Transverse colon (tissue), 4 donors: ENCODE results near the gene CERS1.

ENCODE experiments used
- CTCF ChIP-seq, 5 experiments: fragments of 200-600 bp in 3 of 5; fragments of 450-650 bp in 2 of 5; sonication (generic) in 3 of 5; IDR thresholded peaks; 1 replicate in 2 of 5; 2 replicates in 3 of 5; pipeline ENCODE4 v1.5.1; 2016 to 2017; ENCODE audit warnings: antibody characterized with exemption in 5 of 5, inconsistent platforms in 3 of 5, mild to moderate bottlenecking in 2 of 5, moderate library complexity in 1 of 5
- POLR2AphosphoS5 ChIP-seq, 3 donors: sonication (generic); formaldehyde crosslinking; IDR thresholded peaks; one replicate each; pipeline ENCODE4 v1.6.1; 2016; ENCODE audit warnings: antibody characterized with exemption in 3 of 3

GRCh38 chr19:18920400-18920799 lies 24.4 kb upstream of the CERS1 start:
- TF ChIP-seq CTCF (IDR thresholded peaks at IDR 0.05) (no peak), POLR2AphosphoS5 (IDR thresholded peaks at IDR 0.05) (no peak)
